HepG2 (cell line): ENCODE data around the gene TMEM233. TPM values are rescaled to one million over a fixed set of nuclear protein-coding genes. Genes with fewer than 3 reads are reported as not detected.
A peak's percentile ranks its signal among the peaks of the same experiment; 100 is the strongest.

Source experiments
- CTCF ChIP-seq: sonication (generic); formaldehyde crosslinking; IDR thresholded peaks from 2 replicates; pipeline ENCODE4 v1.5.0; 2020; ENCODE audit warnings: mild to moderate bottlenecking, missing genetic modification reagents, moderate library complexity
- HOXD1 ChIP-seq: sonication (generic); formaldehyde crosslinking; IDR thresholded peaks from 2 replicates; pipeline ENCODE4 v1.5.0; 2020; ENCODE audit warnings: missing genetic modification reagents
- NFE2L1 ChIP-seq: sonication (generic); formaldehyde crosslinking; IDR thresholded peaks from 2 replicates; pipeline ENCODE4 v1.4.0; 2020; ENCODE audit warnings: missing genetic modification reagents, mild to moderate bottlenecking, borderline replicate concordance
- RELA ChIP-seq: sonication (generic); formaldehyde crosslinking; IDR thresholded peaks from 2 replicates; pipeline ENCODE4 v1.4.0; 2020; ENCODE audit warnings: missing genetic modification reagents
- ZNF12 ChIP-seq: sonication (generic); formaldehyde crosslinking; IDR thresholded peaks from 2 replicates; pipeline ENCODE4 v1.5.0; 2020; ENCODE audit warnings: missing genetic modification reagents
- ZNF160 ChIP-seq: sonication (generic); formaldehyde crosslinking; IDR thresholded peaks from 2 replicates; pipeline ENCODE4 v1.8.0; 2022; ENCODE audit warnings: mild to moderate bottlenecking, inconsistent platforms, missing genetic modification reagents
- ZNF275 ChIP-seq: sonication (generic); formaldehyde crosslinking; IDR thresholded peaks from 2 replicates; pipeline ENCODE4 v1.8.0; 2022; ENCODE audit warnings: missing genetic modification reagents, mild to moderate bottlenecking, inconsistent platforms, borderline replicate concordance
- ZNF761 ChIP-seq: sonication (generic); formaldehyde crosslinking; conservative IDR thresholded peaks from 2 replicates; pipeline ENCODE4 v1.4.0; 2020; ENCODE audit warnings: mild to moderate bottlenecking, missing genetic modification reagents
- polyA plus RNA-seq, 8 experiments: library from polyadenylated mRNA; depleted of rRNA in 3 of 8; stranded (reverse) in 7 of 8; unstranded in 1 of 8; fragments of >200 nt; fragmentation: Illumina TruSeq in 4 of 8; extraction: Trizol in 4 of 8; gene quantifications; 2 replicates each; pipeline versions ENCODE4 v1.2.1 to v1.2.3, GENCODE V29; 2011 to 2016; ENCODE audit warnings: low read depth in 4 of 8, missing spikeins in 1 of 8, mixed read lengths in 1 of 8; ENCODE audit not compliant: insufficient read depth in 1 of 8
- total RNA-seq, 5 experiments: library from RNA; depleted of rRNA; stranded (reverse); fragments of >200 nt; fragmentation: Illumina TruSeq; extraction: Trizol; gene quantifications; 2 replicates each; pipeline ENCODE4 v1.2.3, GENCODE V29; 2016; ENCODE audit warnings: low read depth in 1 of 5
- TF ChIP-seq, protein P1 (sequence below): sonication (generic); formaldehyde crosslinking; conservative IDR thresholded peaks from 2 replicates; pipeline ENCODE4 v1.4.0; 2020; ENCODE audit warnings: mild to moderate bottlenecking, missing genetic modification reagents, moderate library complexity
- TF ChIP-seq, protein P2 (sequence below): sonication (generic); formaldehyde crosslinking; conservative IDR thresholded peaks from 2 replicates; pipeline ENCODE4 v1.4.0; 2020; ENCODE audit warnings: missing genetic modification reagents
- TF ChIP-seq, protein P3 (sequence below): sonication (generic); formaldehyde crosslinking; IDR thresholded peaks from 2 replicates; pipeline ENCODE4 v1.5.1; 2020; ENCODE audit warnings: missing genetic modification reagents, mild to moderate bottlenecking, borderline replicate concordance
- TF ChIP-seq, protein P4 (sequence below): sonication (generic); formaldehyde crosslinking; conservative IDR thresholded peaks from 2 replicates; pipeline ENCODE4 v1.8.0; 2022; ENCODE audit warnings: mild to moderate bottlenecking, moderate library complexity, missing genetic modification reagents
- TF ChIP-seq, protein P5 (sequence below): sonication (generic); formaldehyde crosslinking; IDR thresholded peaks from 2 replicates; pipeline ENCODE4 v1.5.0; 2020; ENCODE audit warnings: mild to moderate bottlenecking, missing genetic modification reagents

Gene TMEM233
- total and polyA plus RNA-seq, 2 of the 13 experiments (the other 11 are each of a cell fraction or from before 2014, with no cell fraction given) = 0.03 TPM; not detected in 1

GRCh38 chr12:119627019-119627643 lies 33.6 kb downstream of the TMEM233 start (continued):
- TF ChIP-seq ZNF275 (CRISPR knock-in tag) (no peak), RELA (CRISPR knock-in tag) (no peak), CTCF (CRISPR knock-in tag) (no peak), ZNF761 (no peak), ZNF160 (CRISPR knock-in tag) (no peak), ZNF12 (CRISPR knock-in tag) (no peak), HOXD1 (CRISPR knock-in tag) (no peak), NFE2L1 (CRISPR knock-in tag) (no peak)
- TF ChIP-seq, protein P1, sequence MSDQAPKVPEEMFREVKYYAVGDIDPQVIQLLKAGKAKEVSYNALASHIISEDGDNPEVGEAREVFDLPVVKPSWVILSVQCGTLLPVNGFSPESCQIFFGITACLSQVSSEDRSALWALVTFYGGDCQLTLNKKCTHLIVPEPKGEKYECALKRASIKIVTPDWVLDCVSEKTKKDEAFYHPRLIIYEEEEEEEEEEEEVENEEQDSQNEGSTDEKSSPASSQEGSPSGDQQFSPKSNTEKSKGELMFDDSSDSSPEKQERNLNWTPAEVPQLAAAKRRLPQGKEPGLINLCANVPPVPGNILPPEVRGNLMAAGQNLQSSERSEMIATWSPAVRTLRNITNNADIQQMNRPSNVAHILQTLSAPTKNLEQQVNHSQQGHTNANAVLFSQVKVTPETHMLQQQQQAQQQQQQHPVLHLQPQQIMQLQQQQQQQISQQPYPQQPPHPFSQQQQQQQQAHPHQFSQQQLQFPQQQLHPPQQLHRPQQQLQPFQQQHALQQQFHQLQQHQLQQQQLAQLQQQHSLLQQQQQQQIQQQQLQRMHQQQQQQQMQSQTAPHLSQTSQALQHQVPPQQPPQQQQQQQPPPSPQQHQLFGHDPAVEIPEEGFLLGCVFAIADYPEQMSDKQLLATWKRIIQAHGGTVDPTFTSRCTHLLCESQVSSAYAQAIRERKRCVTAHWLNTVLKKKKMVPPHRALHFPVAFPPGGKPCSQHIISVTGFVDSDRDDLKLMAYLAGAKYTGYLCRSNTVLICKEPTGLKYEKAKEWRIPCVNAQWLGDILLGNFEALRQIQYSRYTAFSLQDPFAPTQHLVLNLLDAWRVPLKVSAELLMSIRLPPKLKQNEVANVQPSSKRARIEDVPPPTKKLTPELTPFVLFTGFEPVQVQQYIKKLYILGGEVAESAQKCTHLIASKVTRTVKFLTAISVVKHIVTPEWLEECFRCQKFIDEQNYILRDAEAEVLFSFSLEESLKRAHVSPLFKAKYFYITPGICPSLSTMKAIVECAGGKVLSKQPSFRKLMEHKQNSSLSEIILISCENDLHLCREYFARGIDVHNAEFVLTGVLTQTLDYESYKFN (CRISPR knock-in tag) = peak; percentile 65
- TF ChIP-seq, protein P2, sequence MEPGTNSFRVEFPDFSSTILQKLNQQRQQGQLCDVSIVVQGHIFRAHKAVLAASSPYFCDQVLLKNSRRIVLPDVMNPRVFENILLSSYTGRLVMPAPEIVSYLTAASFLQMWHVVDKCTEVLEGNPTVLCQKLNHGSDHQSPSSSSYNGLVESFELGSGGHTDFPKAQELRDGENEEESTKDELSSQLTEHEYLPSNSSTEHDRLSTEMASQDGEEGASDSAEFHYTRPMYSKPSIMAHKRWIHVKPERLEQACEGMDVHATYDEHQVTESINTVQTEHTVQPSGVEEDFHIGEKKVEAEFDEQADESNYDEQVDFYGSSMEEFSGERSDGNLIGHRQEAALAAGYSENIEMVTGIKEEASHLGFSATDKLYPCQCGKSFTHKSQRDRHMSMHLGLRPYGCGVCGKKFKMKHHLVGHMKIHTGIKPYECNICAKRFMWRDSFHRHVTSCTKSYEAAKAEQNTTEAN (CRISPR knock-in tag) = no peak
- TF ChIP-seq, protein P3, sequence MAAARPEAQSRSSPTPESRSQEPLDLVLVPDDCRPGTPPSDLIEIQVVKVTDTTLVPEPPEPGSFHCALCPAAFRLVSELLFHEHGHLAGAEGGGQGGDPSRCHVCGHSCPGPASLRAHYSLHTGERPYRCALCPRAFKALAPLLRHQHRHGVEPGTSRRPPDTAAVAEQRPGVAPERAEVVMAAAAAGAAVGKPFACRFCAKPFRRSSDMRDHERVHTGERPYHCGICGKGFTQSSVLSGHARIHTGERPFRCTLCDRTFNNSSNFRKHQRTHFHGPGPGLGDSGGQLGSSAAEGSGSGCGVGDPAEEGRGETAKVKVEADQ = no peak
- TF ChIP-seq, protein P4, sequence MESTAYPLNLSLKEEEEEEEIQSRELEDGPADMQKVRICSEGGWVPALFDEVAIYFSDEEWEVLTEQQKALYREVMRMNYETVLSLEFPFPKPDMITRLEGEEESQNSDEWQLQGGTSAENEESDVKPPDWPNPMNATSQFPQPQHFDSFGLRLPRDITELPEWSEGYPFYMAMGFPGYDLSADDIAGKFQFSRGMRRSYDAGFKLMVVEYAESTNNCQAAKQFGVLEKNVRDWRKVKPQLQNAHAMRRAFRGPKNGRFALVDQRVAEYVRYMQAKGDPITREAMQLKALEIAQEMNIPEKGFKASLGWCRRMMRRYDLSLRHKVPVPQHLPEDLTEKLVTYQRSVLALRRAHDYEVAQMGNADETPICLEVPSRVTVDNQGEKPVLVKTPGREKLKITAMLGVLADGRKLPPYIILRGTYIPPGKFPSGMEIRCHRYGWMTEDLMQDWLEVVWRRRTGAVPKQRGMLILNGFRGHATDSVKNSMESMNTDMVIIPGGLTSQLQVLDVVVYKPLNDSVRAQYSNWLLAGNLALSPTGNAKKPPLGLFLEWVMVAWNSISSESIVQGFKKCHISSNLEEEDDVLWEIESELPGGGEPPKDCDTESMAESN (CRISPR knock-in tag) = no peak
- TF ChIP-seq, protein P5, sequence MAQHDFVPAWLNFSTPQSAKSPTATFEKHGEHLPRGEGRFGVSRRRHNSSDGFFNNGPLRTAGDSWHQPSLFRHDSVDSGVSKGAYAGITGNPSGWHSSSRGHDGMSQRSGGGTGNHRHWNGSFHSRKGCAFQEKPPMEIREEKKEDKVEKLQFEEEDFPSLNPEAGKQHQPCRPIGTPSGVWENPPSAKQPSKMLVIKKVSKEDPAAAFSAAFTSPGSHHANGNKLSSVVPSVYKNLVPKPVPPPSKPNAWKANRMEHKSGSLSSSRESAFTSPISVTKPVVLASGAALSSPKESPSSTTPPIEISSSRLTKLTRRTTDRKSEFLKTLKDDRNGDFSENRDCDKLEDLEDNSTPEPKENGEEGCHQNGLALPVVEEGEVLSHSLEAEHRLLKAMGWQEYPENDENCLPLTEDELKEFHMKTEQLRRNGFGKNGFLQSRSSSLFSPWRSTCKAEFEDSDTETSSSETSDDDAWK (CRISPR knock-in tag) = no peak
